ENCODE results near the gene REG4.

DNA sequence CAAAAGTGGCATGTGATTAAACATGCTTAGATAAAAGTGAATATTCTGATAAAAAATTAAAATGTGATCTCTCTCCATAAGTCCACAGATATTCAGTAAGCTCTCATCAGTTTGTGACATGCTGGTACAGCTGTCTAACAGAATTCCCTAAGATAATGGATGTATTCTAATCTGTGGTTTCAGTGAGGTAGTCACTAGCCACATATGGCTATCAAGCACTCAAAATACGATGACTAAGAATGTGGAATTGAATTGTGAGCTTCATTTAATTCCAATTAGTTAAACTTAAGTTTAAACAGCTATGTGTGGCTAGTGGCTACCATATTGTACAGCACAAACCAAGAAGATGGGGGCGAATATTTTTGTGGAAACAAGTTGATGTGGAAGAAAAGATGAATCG lies 4.1 kb upstream of the REG4 start:
- TF ChIP-seq, protein P1, sequence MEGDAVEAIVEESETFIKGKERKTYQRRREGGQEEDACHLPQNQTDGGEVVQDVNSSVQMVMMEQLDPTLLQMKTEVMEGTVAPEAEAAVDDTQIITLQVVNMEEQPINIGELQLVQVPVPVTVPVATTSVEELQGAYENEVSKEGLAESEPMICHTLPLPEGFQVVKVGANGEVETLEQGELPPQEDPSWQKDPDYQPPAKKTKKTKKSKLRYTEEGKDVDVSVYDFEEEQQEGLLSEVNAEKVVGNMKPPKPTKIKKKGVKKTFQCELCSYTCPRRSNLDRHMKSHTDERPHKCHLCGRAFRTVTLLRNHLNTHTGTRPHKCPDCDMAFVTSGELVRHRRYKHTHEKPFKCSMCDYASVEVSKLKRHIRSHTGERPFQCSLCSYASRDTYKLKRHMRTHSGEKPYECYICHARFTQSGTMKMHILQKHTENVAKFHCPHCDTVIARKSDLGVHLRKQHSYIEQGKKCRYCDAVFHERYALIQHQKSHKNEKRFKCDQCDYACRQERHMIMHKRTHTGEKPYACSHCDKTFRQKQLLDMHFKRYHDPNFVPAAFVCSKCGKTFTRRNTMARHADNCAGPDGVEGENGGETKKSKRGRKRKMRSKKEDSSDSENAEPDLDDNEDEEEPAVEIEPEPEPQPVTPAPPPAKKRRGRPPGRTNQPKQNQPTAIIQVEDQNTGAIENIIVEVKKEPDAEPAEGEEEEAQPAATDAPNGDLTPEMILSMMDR (IDR thresholded peaks at IDR 0.05; ENCODE audit: poor library complexity): no peak
- TF ChIP-seq EZH2phosphoT487 (IDR thresholded peaks at IDR 0.05; ENCODE audit: low read depth, severe bottlenecking, unreplicated experiment) (no peak), EZH2 (IDR thresholded peaks at IDR 0.05; ENCODE audit: borderline replicate concordance) (no peak)
